HEK293 (cell line): Measurements from ENCODE around the gene COL1A1.
A peak's percentile ranks its signal among the peaks of the same experiment; 100 is the strongest.

ENCODE experiments used
- CTCF ChIA-PET: fragments of 350-600 bp; formaldehyde crosslinking; extraction: SDS; loops from one replicate; lab custom pipeline; 2021; ENCODE audit warnings: antibody characterized with exemption; lab: Yijun Ruan, JAX
- POLR2A ChIA-PET: fragments of 300-600 bp; formaldehyde crosslinking; extraction: SDS; loops from one replicate; lab custom pipeline; 2020; ENCODE audit warnings: antibody characterized with exemption, inconsistent platforms; lab: Yijun Ruan, JAX
- H3K27ac ChIP-seq: fragments of 200-500 bp; sonication (Bioruptor generic); 2 replicates; pipeline ENCODE4 v1.5.1; 2014; ENCODE audit warnings: low read depth, low read length, control low read depth, inconsistent platforms; ENCODE audit errors: extremely low read depth
- H3K36me3 ChIP-seq, 2 experiments: fragments of 200-500 bp in 1 of 2; sonication (Bioruptor generic) in 1 of 2; 1 replicate in 1 of 2; 2 replicates in 1 of 2; pipeline ENCODE4 v1.5.1; 2014 to 2017; ENCODE audit warnings: inconsistent platforms in 2 of 2, low read length in 2 of 2; ENCODE audit not compliant: control insufficient read depth in 2 of 2, insufficient read depth in 1 of 2
- H3K4me1 ChIP-seq: fragments of 200-500 bp; sonication (Bioruptor generic); 2 replicates; pipeline ENCODE4 v1.5.1; 2014; ENCODE audit warnings: mild to moderate bottlenecking, low read length, inconsistent platforms; ENCODE audit not compliant: control insufficient read depth, insufficient read depth
- H3K4me3 ChIP-seq: 2 replicates; pipeline ENCODE4 v1.5.1; 2011; ENCODE audit warnings: low read depth, mild to moderate bottlenecking, control low read depth, low read length, moderate library complexity
- H3K9me3 ChIP-seq: fragments of 200-500 bp; sonication (Bioruptor generic); 2 replicates; pipeline ENCODE4 v1.5.1; 2014; ENCODE audit warnings: low read depth, low read length, inconsistent platforms; ENCODE audit not compliant: control insufficient read depth, insufficient read depth
- CTCF ChIP-seq: fragments of 450-650 bp; formaldehyde crosslinking; IDR thresholded peaks from 2 replicates; pipeline ENCODE4 v1.5.1; 2016; ENCODE audit warnings: missing biosample characterization, missing genetic modification characterization
- GLIS1 ChIP-seq: fragments of 450-650 bp; formaldehyde crosslinking; IDR thresholded peaks from 2 replicates; pipeline ENCODE4 v1.5.1; 2016; ENCODE audit warnings: missing biosample characterization, missing genetic modification characterization
- GLIS2 ChIP-seq: fragments of 450-650 bp; formaldehyde crosslinking; IDR thresholded peaks from 2 replicates; pipeline ENCODE4 v1.5.1; 2016; ENCODE audit warnings: missing biosample characterization, missing genetic modification characterization
- HOXC10 ChIP-seq: sonication (generic); formaldehyde crosslinking; IDR thresholded peaks from 2 replicates; pipeline ENCODE4 v1.8.1; 2023; ENCODE audit warnings: mild to moderate bottlenecking, missing genetic modification reagents
- HOXD13 ChIP-seq: sonication (generic); formaldehyde crosslinking; IDR thresholded peaks from 2 replicates; pipeline ENCODE4 v1.8.0; 2022; ENCODE audit warnings: missing genetic modification reagents, borderline replicate concordance
- PRDM1 ChIP-seq: fragments of 450-650 bp; formaldehyde crosslinking; IDR thresholded peaks from 2 replicates; pipeline ENCODE4; 2016; ENCODE audit warnings: missing biosample characterization, missing genetic modification characterization
- YY1 ChIP-seq: fragments of 450-650 bp; formaldehyde crosslinking; IDR thresholded peaks from 2 replicates; pipeline ENCODE4 v1.5.1; 2018; ENCODE audit warnings: missing biosample characterization, missing genetic modification characterization
- ZBTB1 ChIP-seq: fragments of 450-650 bp; formaldehyde crosslinking; IDR thresholded peaks from 2 replicates; pipeline ENCODE4 v1.5.1; 2016; ENCODE audit warnings: missing biosample characterization, missing genetic modification characterization
- ZBTB17 ChIP-seq: fragments of 450-650 bp; formaldehyde crosslinking; IDR thresholded peaks from 2 replicates; pipeline ENCODE4 v1.5.1; 2016; ENCODE audit warnings: missing biosample characterization, missing genetic modification characterization
- ZIC2 ChIP-seq: fragments of 450-650 bp; formaldehyde crosslinking; IDR thresholded peaks from 2 replicates; pipeline ENCODE4 v1.5.1; 2016; ENCODE audit warnings: missing biosample characterization, missing genetic modification characterization
- ZNF138 ChIP-seq: fragments of 450-650 bp; formaldehyde crosslinking; IDR thresholded peaks from 2 replicates; pipeline ENCODE4 v1.5.1; 2016; ENCODE audit warnings: missing biosample characterization, missing genetic modification characterization, borderline replicate concordance
- ZNF146 ChIP-seq: fragments of 450-650 bp; formaldehyde crosslinking; IDR thresholded peaks from 2 replicates; pipeline ENCODE4 v1.5.1; 2016; ENCODE audit warnings: missing biosample characterization, missing genetic modification characterization
- ZNF341 ChIP-seq: fragments of 450-650 bp; formaldehyde crosslinking; IDR thresholded peaks from 2 replicates; pipeline ENCODE4; 2016; ENCODE audit warnings: low read depth, missing biosample characterization, missing genetic modification characterization
- ZNF354C ChIP-seq: fragments of 450-650 bp; formaldehyde crosslinking; IDR thresholded peaks from 2 replicates; pipeline ENCODE4 v1.5.1; 2016; ENCODE audit warnings: missing biosample characterization, missing genetic modification characterization, low read depth, borderline replicate concordance
- ZNF48 ChIP-seq: fragments of 450-650 bp; formaldehyde crosslinking; IDR thresholded peaks from 2 replicates; pipeline ENCODE4 v1.5.1; 2016; ENCODE audit warnings: missing biosample characterization, missing genetic modification characterization
- ZNF624 ChIP-seq: fragments of 450-650 bp; formaldehyde crosslinking; IDR thresholded peaks from 2 replicates; pipeline ENCODE4 v1.5.1; 2017; ENCODE audit warnings: missing biosample characterization, missing genetic modification characterization
- ZNF654 ChIP-seq: fragments of 450-650 bp; formaldehyde crosslinking; IDR thresholded peaks from 2 replicates; pipeline ENCODE4 v1.5.1; 2016; ENCODE audit warnings: low read depth, missing biosample characterization, missing genetic modification characterization
- ZSCAN16 ChIP-seq: fragments of 450-650 bp; formaldehyde crosslinking; IDR thresholded peaks from 2 replicates; pipeline ENCODE4 v1.5.1; 2016; ENCODE audit warnings: missing biosample characterization, missing genetic modification characterization
- ZSCAN30 ChIP-seq: fragments of 450-650 bp; IDR thresholded peaks from 2 replicates; pipeline ENCODE4 v1.5.1; 2018; ENCODE audit warnings: missing biosample characterization, mild to moderate bottlenecking, missing genetic modification characterization, moderate library complexity
- TF ChIP-seq, protein P1 (sequence below): fragments of 450-650 bp; formaldehyde crosslinking; IDR thresholded peaks from 2 replicates; pipeline ENCODE4 v1.5.1; 2016; ENCODE audit warnings: missing biosample characterization, missing genetic modification characterization
- TF ChIP-seq, protein P2 (sequence below): fragments of 450-650 bp; formaldehyde crosslinking; IDR thresholded peaks from 2 replicates; pipeline ENCODE4 v1.5.1; 2016; ENCODE audit warnings: missing biosample characterization, missing genetic modification characterization

The COL1A1 gene

GRCh38 chr17:50199211-50199802 lies 2.1 kb downstream of the COL1A1 start:
- TF ChIP-seq ZIC2 (tag by site-specific recombination) (no peak), GLIS2 (peak; percentile 29; the same call in 1 of the 2 replicates)
- peak overlapping the region; percentile 41 for H3K4me3 ChIP-seq
- POLR2A ChIA-PET: interaction anchor here (0.6 to 1.9 kb wide), 15 partner anchors 21 to 336 kb away, joined by 3 to 31 read pairs (median 6); partner anchors contain the start of genes SAMD14 and TMEM92
- H3K9me3 ChIP-seq: no peaks in the 10 kb centered on the region
- peaks cover 0 to 26% of the 10 kb centered on the region in 2 experiments; a peak in 1 of 3 replicates for H3K36me3 ChIP-seq
- CTCF ChIA-PET: interaction anchor here (0.7 to 18.0 kb wide), 37 partner anchors 8 to 947 kb away, joined by 3 to 487 read pairs (median 5); partner anchors contain the start of genes SGCA and TMEM92
- no peaks in the 10 kb centered on the region for H3K4me1 ChIP-seq
- peak overlapping the region; percentile 57; the same call in 1 of the 2 replicates for H3K27ac ChIP-seq

DNA sequence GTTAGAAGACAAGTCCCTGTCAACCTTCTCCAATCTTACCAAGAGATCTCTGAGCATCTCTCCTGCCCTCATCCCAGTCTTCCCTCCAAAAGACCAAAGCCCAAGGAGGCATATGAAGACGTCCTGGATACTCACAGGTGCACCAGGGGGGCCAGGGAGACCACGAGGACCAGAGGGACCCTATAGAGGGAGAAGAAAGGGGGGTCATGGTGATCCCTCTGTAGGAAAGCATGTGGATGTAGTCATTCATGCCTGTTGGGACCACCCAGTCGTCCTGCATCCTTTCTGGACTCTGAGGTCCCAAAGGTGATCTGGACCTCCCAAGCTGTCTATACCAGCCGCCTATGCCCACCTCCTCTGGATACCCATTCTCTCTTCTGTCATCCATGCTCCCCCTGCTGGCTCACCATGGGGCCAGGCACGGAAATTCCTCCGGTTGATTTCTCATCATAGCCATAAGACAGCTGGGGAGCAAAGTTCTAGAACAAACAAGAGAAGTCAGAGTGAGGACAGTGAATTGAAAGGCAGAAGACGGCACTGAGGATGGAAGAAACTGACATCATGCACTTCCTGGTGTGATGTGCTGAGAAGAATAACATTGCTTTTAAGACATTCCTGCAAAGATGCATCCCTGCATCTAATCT lies 3.3 kb downstream of the COL1A1 start:
- ChIA-PET CTCF (interaction anchor here (0.6 to 5.5 kb wide), 18 partner anchors 10 to 147 kb away, joined by 3 to 174 read pairs (median 6); partner anchors contain the start of genes SGCA and XYLT2), POLR2A (interaction anchor here (1.1 kb wide), 1 partner anchor 29 kb away, joined by 5 read pairs; no protein-coding TSS in a partner anchor)
- Histone ChIP-seq H3K4me3 (no peak overlapping the region), H3K9me3 (no peaks in the 10 kb centered on the region), H3K27ac (no peak overlapping the region), H3K4me1 (no peaks in the 10 kb centered on the region), H3K36me3 (peaks cover 0 to 33% of the 10 kb centered on the region in 2 experiments; a peak in 1 of 3 replicates)
- TF ChIP-seq, protein P1, sequence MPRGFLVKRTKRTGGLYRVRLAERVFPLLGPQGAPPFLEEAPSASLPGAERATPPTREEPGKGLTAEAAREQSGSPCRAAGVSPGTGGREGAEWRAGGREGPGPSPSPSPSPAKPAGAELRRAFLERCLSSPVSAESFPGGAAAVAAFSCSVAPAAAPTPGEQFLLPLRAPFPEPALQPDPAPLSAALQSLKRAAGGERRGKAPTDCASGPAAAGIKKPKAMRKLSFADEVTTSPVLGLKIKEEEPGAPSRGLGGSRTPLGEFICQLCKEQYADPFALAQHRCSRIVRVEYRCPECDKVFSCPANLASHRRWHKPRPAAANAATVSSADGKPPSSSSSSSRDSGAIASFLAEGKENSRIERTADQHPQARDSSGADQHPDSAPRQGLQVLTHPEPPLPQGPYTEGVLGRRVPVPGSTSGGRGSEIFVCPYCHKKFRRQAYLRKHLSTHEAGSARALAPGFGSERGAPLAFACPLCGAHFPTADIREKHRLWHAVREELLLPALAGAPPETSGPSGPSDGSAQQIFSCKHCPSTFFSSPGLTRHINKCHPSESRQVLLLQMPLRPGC (tag by site-specific recombination): 0 out of 2 replicates have a peak, but pooled peaks have one; percentile 35
- TF ChIP-seq ZIC2 (tag by site-specific recombination) (peak; percentile 26; the same call in 1 of the 2 replicates), ZNF654 (tag by site-specific recombination) (peak; percentile 50), PRDM1 (no peak; the same call in 1 of the 2 replicates), CTCF (tag by site-specific recombination) (peak; percentile 56), GLIS1 (peak; percentile 69), ZSCAN30 (tag by site-specific recombination) (no peak), ZBTB17 (tag by site-specific recombination) (peak; percentile 55; the same call in 1 of the 2 replicates)

DNA sequence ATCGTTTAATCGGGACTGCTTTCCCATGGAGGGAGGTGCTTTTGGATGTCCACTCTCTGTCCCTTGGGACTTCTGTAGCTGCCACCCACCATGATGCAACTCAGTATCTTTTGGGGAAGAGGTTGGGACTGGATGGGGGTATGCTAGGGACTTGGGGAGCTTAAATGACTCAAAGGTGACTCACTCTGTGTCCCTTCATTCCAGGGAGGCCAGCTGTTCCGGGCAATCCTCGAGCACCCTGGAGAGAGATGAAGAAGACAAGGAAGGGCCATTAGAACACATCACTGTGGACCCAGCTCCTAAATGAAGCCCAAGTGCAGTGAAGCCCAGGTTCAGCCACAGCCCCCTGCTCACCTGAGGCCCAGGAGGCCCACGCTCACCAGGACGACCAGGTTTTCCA lies 4.6 kb downstream of the COL1A1 start:
- POLR2A ChIA-PET: interaction anchor here (1.5 kb wide), 1 partner anchor 19 kb away, joined by 5 read pairs; no protein-coding TSS in a partner anchor
- H3K4me3 ChIP-seq: no peak overlapping the region

More for the DNA sequence above, 4.6 kb downstream of the COL1A1 start:
- Histone ChIP-seq H3K36me3 (peaks cover 0 to 42% of the 10 kb centered on the region in 2 experiments; a peak in 1 of 3 replicates), H3K27ac (no peak overlapping the region), H3K9me3 (no peaks in the 10 kb centered on the region), H3K4me1 (no peaks in the 10 kb centered on the region)
- CTCF ChIA-PET: interaction anchor here (0.7 to 5.5 kb wide), 14 partner anchors 9 to 149 kb away, joined by 3 to 174 read pairs (median 4); partner anchors contain the start of genes SGCA and XYLT2
- TF ChIP-seq ZBTB17 (tag by site-specific recombination) (0 out of 2 replicates have a peak, but pooled peaks have one; percentile 23), ZNF146 (tag by site-specific recombination) (no peak), HOXC10 (no peak), ZBTB1 (no peak), YY1 (tag by site-specific recombination) (no peak), HOXD13 (CRISPR knock-in tag) (no peak), ZNF624 (tag by site-specific recombination) (no peak), ZNF341 (tag by site-specific recombination) (peak; percentile 23; the same call in 1 of the 2 replicates), ZSCAN16 (tag by site-specific recombination) (no peak), ZNF654 (tag by site-specific recombination) (no peak), ZNF138 (tag by site-specific recombination) (no peak), ZNF354C (no peak), ZNF48 (tag by site-specific recombination) (no peak)
- TF ChIP-seq, protein P2, sequence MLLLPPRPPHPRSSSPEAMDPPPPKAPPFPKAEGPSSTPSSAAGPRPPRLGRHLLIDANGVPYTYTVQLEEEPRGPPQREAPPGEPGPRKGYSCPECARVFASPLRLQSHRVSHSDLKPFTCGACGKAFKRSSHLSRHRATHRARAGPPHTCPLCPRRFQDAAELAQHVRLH (tag by site-specific recombination): no peak
